A673 (cell line): ENCODE measurements around the gene HOXD4. TPM values are rescaled to one million over a fixed set of nuclear protein-coding genes. Genes with fewer than 3 reads are reported as not detected.

Experiments
- BruUV-seq: library from RNA; stranded (reverse); fragments of 400-500 nt; replicated peaks from 2 replicates; lab custom pipeline; 2021; lab: Mats Ljungman, UMichigan
- CTCF ChIA-PET: fragments of 300-600 bp; sonication (Branson Sonifier 250); formaldehyde crosslinking; loops from one replicate; lab custom pipeline; 2022; ENCODE audit warnings: antibody characterized with exemption; lab: Charles Lee
- POLR2A ChIA-PET: fragments of 300-600 bp; sonication (Branson Sonifier 250); formaldehyde crosslinking; loops from one replicate; lab custom pipeline; 2022; ENCODE audit warnings: antibody characterized with exemption; ENCODE audit not compliant: low non-redundant PET; lab: Charles Lee
- DNase-seq: peaks from one replicate; pipeline ENCODE4 v3.0.0-alpha.2; 2015; ENCODE audit warnings: low spot score
- H3K27ac ChIP-seq: fragments of 200-600 bp; sonication (generic); 2 replicates; pipeline ENCODE4 v1.5.1; 2016; ENCODE audit warnings: mixed run types, low read depth, mild to moderate bottlenecking, mixed read lengths, antibody characterized with exemption, low read length; ENCODE audit not compliant: poor library complexity, severe bottlenecking
- H3K27me3 ChIP-seq: fragments of 200-600 bp; sonication (generic); replicated peaks from 2 replicates; pipeline ENCODE4 v1.6.1; 2017; ENCODE audit warnings: mixed run types, low read depth, mild to moderate bottlenecking, mixed read lengths, antibody characterized with exemption, low read length; ENCODE audit not compliant: insufficient read depth, poor library complexity
- H3K36me3 ChIP-seq: fragments of 200-600 bp; sonication (generic); 2 replicates; pipeline ENCODE4 v1.6.1; 2016; ENCODE audit warnings: mixed run types, mild to moderate bottlenecking, mixed read lengths, antibody characterized with exemption, low read length; ENCODE audit not compliant: insufficient read depth, poor library complexity, severe bottlenecking
- H3K4me1 ChIP-seq: fragments of 200-600 bp; sonication (generic); 2 replicates; pipeline ENCODE4 v1.6.1; 2017; ENCODE audit warnings: mixed run types, mild to moderate bottlenecking, mixed read lengths, antibody characterized with exemption, low read length; ENCODE audit not compliant: insufficient read depth, poor library complexity, severe bottlenecking
- H3K4me3 ChIP-seq: fragments of 200-600 bp; sonication (generic); 2 replicates; pipeline ENCODE4 v1.5.1; 2016; ENCODE audit warnings: low read depth, mixed run types, mild to moderate bottlenecking, mixed read lengths, low read length; ENCODE audit not compliant: poor library complexity, severe bottlenecking
- H3K9me3 ChIP-seq: fragments of 200-600 bp; sonication (generic); 2 replicates; pipeline ENCODE4 v1.6.1; 2016; ENCODE audit warnings: mixed run types, low read depth, mild to moderate bottlenecking, mixed read lengths, antibody characterized with exemption, low read length; ENCODE audit not compliant: poor library complexity, severe bottlenecking
- EZH2 ChIP-seq: fragments of 200-600 bp; sonication (generic); IDR thresholded peaks from 2 replicates; pipeline ENCODE4 v1.6.1; 2017; ENCODE audit warnings: borderline replicate concordance, low read depth, mild to moderate bottlenecking, mixed read lengths, antibody characterized with exemption, low read length; ENCODE audit not compliant: poor library complexity, severe bottlenecking
- intact Hi-C: fragments of 100-400 bp; cut with micrococcal nuclease; formaldehyde crosslinking; loops from one replicate; pipeline ENCODE4 v1.10.0; 2022; ENCODE audit not compliant: unreplicated experiment
- total RNA-seq: library from RNA; stranded (reverse); gene quantifications from 2 replicates; pipeline ENCODE4 v1.2.3, GENCODE V29; 2021
- TF ChIP-seq, protein P1 (sequence below): fragments of 300-800, 200-600 bp; sonication (generic); conservative IDR thresholded peaks from 2 replicates; pipeline ENCODE4 v1.5.1; 2017; ENCODE audit warnings: low read depth, mild to moderate bottlenecking, antibody characterized with exemption, low read length, moderate library complexity, mixed read lengths

Gene HOXD4
- total RNA-seq, 1 experiment from 2014 or later = 30.8 TPM

DNA sequence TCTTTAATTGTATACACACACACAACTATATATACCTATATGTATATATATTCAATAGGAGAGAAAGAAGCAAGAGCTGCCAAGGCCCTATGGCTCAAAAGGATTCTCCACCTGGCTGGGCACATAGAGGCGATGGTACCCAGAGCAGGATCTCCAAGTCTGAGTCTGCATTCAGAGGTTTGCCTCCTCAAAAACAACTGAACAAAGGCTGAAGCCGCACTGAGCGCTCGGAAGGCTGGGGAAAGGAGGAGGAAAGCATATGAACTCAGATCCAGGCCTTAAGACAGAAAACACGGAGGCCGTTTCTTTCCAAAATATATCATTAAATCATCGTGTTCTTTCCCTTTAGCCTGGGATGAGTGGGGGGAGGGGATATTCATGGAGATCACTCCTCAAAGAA, 48.2 kb upstream of the HOXD4 start:
- H3K36me3 ChIP-seq = no peaks in the 10 kb centered on the region
- CTCF ChIA-PET = no interaction called here
- no peaks in the 10 kb centered on the region for H3K9me3 ChIP-seq
- H3K27me3 ChIP-seq = no peaks in the 10 kb centered on the region
- peak overlapping the region; percentile 94 for H3K27ac ChIP-seq
- H3K4me1 ChIP-seq = peaks cover 29% of the 10 kb centered on the region
- TSS peak; percentile 90 for BruUV-seq
- intact Hi-C loops = no loop called here
- peak; percentile 28 for DNase-seq
- POLR2A ChIA-PET = interaction anchor here (0.6 kb wide), 1 partner anchor 381 kb away, joined by 4 read pairs; no protein-coding TSS in a partner anchor
- peak overlapping the region; percentile 73 for H3K4me3 ChIP-seq
- no peak for TF ChIP-seq EZH2
- TF ChIP-seq, protein P1, sequence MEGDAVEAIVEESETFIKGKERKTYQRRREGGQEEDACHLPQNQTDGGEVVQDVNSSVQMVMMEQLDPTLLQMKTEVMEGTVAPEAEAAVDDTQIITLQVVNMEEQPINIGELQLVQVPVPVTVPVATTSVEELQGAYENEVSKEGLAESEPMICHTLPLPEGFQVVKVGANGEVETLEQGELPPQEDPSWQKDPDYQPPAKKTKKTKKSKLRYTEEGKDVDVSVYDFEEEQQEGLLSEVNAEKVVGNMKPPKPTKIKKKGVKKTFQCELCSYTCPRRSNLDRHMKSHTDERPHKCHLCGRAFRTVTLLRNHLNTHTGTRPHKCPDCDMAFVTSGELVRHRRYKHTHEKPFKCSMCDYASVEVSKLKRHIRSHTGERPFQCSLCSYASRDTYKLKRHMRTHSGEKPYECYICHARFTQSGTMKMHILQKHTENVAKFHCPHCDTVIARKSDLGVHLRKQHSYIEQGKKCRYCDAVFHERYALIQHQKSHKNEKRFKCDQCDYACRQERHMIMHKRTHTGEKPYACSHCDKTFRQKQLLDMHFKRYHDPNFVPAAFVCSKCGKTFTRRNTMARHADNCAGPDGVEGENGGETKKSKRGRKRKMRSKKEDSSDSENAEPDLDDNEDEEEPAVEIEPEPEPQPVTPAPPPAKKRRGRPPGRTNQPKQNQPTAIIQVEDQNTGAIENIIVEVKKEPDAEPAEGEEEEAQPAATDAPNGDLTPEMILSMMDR = no peak

DNA sequence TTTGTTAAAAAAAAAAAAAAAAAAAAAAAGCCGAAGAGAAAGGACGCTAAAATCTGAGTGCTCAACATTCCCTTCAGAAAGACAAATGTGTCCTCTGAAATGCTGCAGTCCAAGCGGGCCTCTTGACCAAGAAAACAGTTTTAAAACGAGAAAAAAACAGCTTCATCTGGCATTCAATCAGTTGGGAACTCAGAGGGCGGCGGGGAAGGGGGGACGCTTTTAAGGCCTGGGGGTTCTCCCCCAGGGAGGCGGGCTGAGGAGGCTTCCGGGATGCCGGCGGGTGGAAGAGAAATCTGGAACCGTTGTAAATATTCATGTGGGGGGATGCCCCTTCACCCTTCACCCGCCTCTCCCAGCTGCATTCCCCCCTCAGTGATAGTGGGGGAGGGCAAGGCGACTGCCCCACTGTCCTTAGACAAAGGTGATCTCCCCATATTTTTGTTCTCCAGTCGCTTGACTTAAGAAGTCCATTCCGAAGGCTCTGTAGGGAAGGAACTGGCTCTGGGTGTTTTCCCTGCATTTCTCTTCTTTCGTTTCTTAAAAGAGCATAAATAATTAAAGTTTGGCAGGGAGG, 47.5 kb upstream of the HOXD4 start:
- no TSS peak for BruUV-seq
- no peaks in the 10 kb centered on the region for H3K9me3 ChIP-seq
- DNase-seq = peak; percentile 75
- ChIA-PET CTCF (interaction anchor here (0.7 kb wide), 2 partner anchors 774 to 988 kb away, joined by 3 to 8 read pairs; no protein-coding TSS in a partner anchor), POLR2A (no interaction called here)
- H3K27ac ChIP-seq = peak overlapping the region; percentile 94
- H3K36me3 ChIP-seq = peaks cover under 1% of the 10 kb centered on the region
- intact Hi-C loops = no loop called here
- peaks cover 29% of the 10 kb centered on the region for H3K4me1 ChIP-seq
- no peaks in the 10 kb centered on the region for H3K27me3 ChIP-seq
- peak overlapping the region; percentile 73 for H3K4me3 ChIP-seq
- no peak for TF ChIP-seq EZH2
- TF ChIP-seq, protein P1 = no peak

DNA sequence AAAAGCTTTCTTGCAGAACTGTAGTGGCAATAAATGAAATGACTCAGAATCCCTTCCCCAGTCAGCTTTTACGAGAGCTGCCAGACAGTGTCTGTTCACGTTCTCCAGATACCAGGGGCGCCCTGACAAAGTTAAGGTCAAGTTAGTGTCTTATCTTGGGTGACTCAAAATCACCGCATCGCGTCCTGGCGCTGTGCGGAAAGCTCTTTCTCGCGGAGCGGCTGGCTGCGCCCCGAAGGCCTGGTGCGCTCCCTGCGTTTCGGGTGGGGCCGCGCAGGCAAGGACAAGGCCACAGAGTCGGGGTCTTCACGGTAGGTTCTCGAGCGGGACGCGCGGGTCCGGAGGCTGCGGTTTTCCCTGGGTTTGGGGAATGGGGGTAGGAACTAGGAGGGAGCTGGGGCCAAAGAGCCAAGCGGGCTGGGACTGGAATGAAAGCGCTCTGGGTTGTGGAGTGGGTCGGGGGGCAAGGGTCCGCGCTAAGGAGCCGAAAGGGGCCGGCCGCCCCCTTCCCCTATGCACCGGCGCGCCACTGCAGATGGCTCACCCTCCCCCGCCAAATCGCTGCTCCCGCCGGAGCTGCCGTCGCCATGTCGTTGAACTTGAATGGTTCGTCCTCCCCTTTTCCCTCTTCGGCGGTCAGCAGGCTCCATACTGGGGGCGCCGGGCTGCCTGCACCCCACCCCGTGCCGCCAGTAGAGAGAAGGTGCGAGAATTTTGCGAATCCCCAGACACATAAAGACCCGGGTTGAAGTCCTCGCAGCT, 46.9 kb upstream of the HOXD4 start:
- H3K27ac ChIP-seq = peak overlapping the region; percentile 94
- no peaks in the 10 kb centered on the region for H3K9me3 ChIP-seq
- H3K4me1 ChIP-seq = peaks cover 29% of the 10 kb centered on the region
- no peak for TF ChIP-seq EZH2
- TF ChIP-seq, protein P1 = peak; percentile 23; the same call in 1 of the 2 replicates
- peak overlapping the region; percentile 73 for H3K4me3 ChIP-seq
- BruUV-seq = no TSS peak
- ChIA-PET CTCF (interaction anchor here (0.6 to 1.0 kb wide), 5 partner anchors 7 to 987 kb away, joined by 3 to 8 read pairs (median 4); no protein-coding TSS in a partner anchor), POLR2A (interaction anchor here (0.5 to 1.0 kb wide), 2 partner anchors 552 to 1142 kb away, joined by 3 to 17 read pairs; no protein-coding TSS in a partner anchor)
- intact Hi-C loops = no loop called here
- H3K27me3 ChIP-seq = no peaks in the 10 kb centered on the region
- DNase-seq = peak; percentile 84
- peaks cover 7% of the 10 kb centered on the region for H3K36me3 ChIP-seq
